Measurements from ENCODE around the gene SLC6A20. TPM values are rescaled to one million over a fixed set of nuclear protein-coding genes. Genes with fewer than 3 reads are reported as not detected.

The SLC6A20 gene
- total RNA-seq, 1 donor = not detected

- TF ChIP-seq, protein P1, sequence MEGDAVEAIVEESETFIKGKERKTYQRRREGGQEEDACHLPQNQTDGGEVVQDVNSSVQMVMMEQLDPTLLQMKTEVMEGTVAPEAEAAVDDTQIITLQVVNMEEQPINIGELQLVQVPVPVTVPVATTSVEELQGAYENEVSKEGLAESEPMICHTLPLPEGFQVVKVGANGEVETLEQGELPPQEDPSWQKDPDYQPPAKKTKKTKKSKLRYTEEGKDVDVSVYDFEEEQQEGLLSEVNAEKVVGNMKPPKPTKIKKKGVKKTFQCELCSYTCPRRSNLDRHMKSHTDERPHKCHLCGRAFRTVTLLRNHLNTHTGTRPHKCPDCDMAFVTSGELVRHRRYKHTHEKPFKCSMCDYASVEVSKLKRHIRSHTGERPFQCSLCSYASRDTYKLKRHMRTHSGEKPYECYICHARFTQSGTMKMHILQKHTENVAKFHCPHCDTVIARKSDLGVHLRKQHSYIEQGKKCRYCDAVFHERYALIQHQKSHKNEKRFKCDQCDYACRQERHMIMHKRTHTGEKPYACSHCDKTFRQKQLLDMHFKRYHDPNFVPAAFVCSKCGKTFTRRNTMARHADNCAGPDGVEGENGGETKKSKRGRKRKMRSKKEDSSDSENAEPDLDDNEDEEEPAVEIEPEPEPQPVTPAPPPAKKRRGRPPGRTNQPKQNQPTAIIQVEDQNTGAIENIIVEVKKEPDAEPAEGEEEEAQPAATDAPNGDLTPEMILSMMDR (IDR thresholded peaks at IDR 0.05; ENCODE audit: insufficient read depth, low read length) = no peak
Measured at GRCh38 chr3:45746777-45747622, 49.3 kb downstream of the SLC6A20 start.

GRCh38 chr3:45746165-45746776 lies 50.1 kb downstream of the SLC6A20 start:
- no peak for DNase-seq (ENCODE audit: low read depth)
- H3K4me3 ChIP-seq (ENCODE audit: low read depth, low read length) = no peak overlapping the region
- TF ChIP-seq, protein P1 (IDR thresholded peaks at IDR 0.05; ENCODE audit: insufficient read depth, low read length) = no peak

More at GRCh38 chr3:45746777-45747622, 49.3 kb downstream of the SLC6A20 start:
- no peak overlapping the region for H3K4me3 ChIP-seq (ENCODE audit: low read depth, low read length)
- DNase-seq (ENCODE audit: low read depth) = no peak

- TF ChIP-seq, protein P1 (IDR thresholded peaks at IDR 0.05; ENCODE audit: insufficient read depth, low read length) = no peak
- DNase-seq (ENCODE audit: low read depth) = no peak
- H3K4me3 ChIP-seq (ENCODE audit: low read depth, low read length) = no peak overlapping the region
Measured at GRCh38 chr3:45742461-45743089, 53.8 kb downstream of the SLC6A20 start.

- TF ChIP-seq, protein P1 (IDR thresholded peaks at IDR 0.05; ENCODE audit: insufficient read depth, low read length) = no peak
- no peak overlapping the region for H3K4me3 ChIP-seq (ENCODE audit: low read depth, low read length)
- DNase-seq (ENCODE audit: low read depth) = no peak
Measured at GRCh38 chr3:45741742-45742460, 54.4 kb downstream of the SLC6A20 start.

- H3K4me3 ChIP-seq (ENCODE audit: low read depth, low read length) = no peak overlapping the region
- DNase-seq (ENCODE audit: low read depth) = no peak
- TF ChIP-seq, protein P1 (IDR thresholded peaks at IDR 0.05; ENCODE audit: insufficient read depth, low read length) = no peak
Measured at GRCh38 chr3:45741247-45741646, 55.1 kb downstream of the SLC6A20 start.

- no peak for DNase-seq (ENCODE audit: low read depth)
- no peak overlapping the region for H3K4me3 ChIP-seq (ENCODE audit: low read depth, low read length)
- TF ChIP-seq, protein P1 (IDR thresholded peaks at IDR 0.05; ENCODE audit: insufficient read depth, low read length) = no peak
Measured at GRCh38 chr3:45739991-45740390, 56.3 kb downstream of the SLC6A20 start.

Measured in fibroblast of the aortic adventitia (primary cell).